Stomach (tissue), 9 donors: Measurements from ENCODE around the gene ANKFY1. TPM values are rescaled to one million over a fixed set of nuclear protein-coding genes. Genes with fewer than 3 reads are reported as not detected.

Source experiments
- DNase-seq, 2 donors: peaks; one replicate each; pipeline versions ENCODE4 v3.0.0 to v3.0.0-alpha.2; 2013 to 2019
- H3K27ac ChIP-seq, 5 donors: fragments of 200-600 bp in 4 of 5; sonication (generic) in 4 of 5; one replicate each; pipeline ENCODE4 v1.5.1; 2013 to 2019; ENCODE audit warnings: mild to moderate bottlenecking in 1 of 5, moderate library complexity in 1 of 5
- H3K27me3 ChIP-seq, 3 donors: fragments of 200-600 bp; sonication (generic); one replicate each; pipeline ENCODE4 v1.5.1; 2017 to 2019; ENCODE audit warnings: mixed run types in 1 of 3
- H3K36me3 ChIP-seq, 4 donors: fragments of 200-600 bp; sonication (generic); 1 replicate in 3 of 4; 2 replicates in 1 of 4; pipeline ENCODE4 v1.5.1; 2016 to 2019
- H3K4me1 ChIP-seq, 4 donors: fragments of 200-600 bp; sonication (generic); one replicate each; pipeline ENCODE4 v1.5.1; 2016 to 2019
- H3K4me3 ChIP-seq, 4 donors: fragments of 200-600 bp; sonication (generic) in 3 of 4; one replicate each; pipeline ENCODE4 v1.5.1; 2016 to 2019; ENCODE audit warnings: mild to moderate bottlenecking in 1 of 4
- H3K9me3 ChIP-seq, 4 donors: fragments of 200-600 bp; sonication (generic); one replicate each; pipeline ENCODE4 v1.5.1; 2016 to 2019
- EP300 ChIP-seq: sonication (generic); formaldehyde crosslinking; IDR thresholded peaks from one replicate; pipeline ENCODE4 v1.6.1; 2017; ENCODE audit warnings: antibody characterized with exemption
- POLR2A ChIP-seq, 4 donors: fragments of 450-650 bp; IDR thresholded peaks; one replicate each; pipeline ENCODE4 v1.6.1; 2016; ENCODE audit warnings: antibody characterized with exemption in 4 of 4, control low read depth in 2 of 4, mild to moderate bottlenecking in 1 of 4, moderate library complexity in 1 of 4
- POLR2AphosphoS5 ChIP-seq, 3 donors: sonication (generic); formaldehyde crosslinking; IDR thresholded peaks; one replicate each; pipeline ENCODE4 v1.6.1; 2016; ENCODE audit warnings: antibody characterized with exemption in 3 of 3
- WGBS, 5 donors: extraction: QIAGEN DNeasy Blood & Tissue Kit in 3 of 5; methylation state at CpG; one replicate each; pipeline versions ENCODE4 v1.1.5 to v1.1.7; 2013 to 2018; 5-methylcytosine and 5-hydroxymethylcytosine counted together
- intact Hi-C: fragments of 100-400 bp; cut with DNase I; formaldehyde crosslinking; loops from one replicate; pipeline ENCODE4 v1.15.1; 2023; ENCODE audit warnings: low total_unique reads
- polyA plus RNA-seq, 3 donors: library from polyadenylated mRNA; stranded (reverse); fragments of 200-250 nt; gene quantifications; one replicate each; pipeline ENCODE4 v1.2.3, GENCODE V29; 2013
- total RNA-seq, 5 donors: library from RNA; depleted of rRNA; stranded (reverse); fragments of >200 nt; gene quantifications; one replicate each; pipeline versions ENCODE4 v1.1.0 to v1.2.3, GENCODE V29; 2014 to 2016
- TF ChIP-seq, protein P1 (sequence below), 7 experiments: fragments of 450-650 bp in 4 of 7; fragments of 200-600 bp in 3 of 7; sonication (generic) in 3 of 7; IDR thresholded peaks; one replicate each; pipeline ENCODE4 v1.5.1; 2016 to 2019; ENCODE audit warnings: antibody characterized with exemption in 7 of 7, control low read depth in 2 of 7, mild to moderate bottlenecking in 1 of 7
- donor health status: healthy with polysubstance abuse.
- donor health status: Bipolar disorder and iron deficiency.
- donor health status: healthy.

ANKFY1 gene
- total and polyA plus RNA-seq, 8 donors = 6.4 to 61.0 (median 39.2) TPM

DNA sequence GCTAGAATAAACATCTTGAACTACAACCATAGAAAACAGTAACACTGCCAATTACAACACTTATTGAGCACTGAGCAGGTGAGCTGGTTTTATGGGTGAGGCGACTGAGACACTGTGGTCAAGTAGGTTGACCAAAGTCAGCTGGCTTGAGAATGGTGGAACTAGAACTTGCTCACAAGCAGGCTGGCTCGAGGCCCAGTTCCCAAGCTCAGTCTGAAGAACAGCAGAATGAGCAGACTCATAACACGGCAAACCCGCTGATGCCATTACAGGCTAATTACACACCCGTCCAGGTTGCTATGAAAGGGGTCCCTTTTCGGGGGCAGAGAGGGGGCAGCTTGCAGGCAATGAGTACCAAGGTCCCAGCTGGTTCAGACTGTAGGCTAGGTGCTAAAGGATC, 127.4 kb downstream of the ANKFY1 start:
- TF ChIP-seq, protein P1, sequence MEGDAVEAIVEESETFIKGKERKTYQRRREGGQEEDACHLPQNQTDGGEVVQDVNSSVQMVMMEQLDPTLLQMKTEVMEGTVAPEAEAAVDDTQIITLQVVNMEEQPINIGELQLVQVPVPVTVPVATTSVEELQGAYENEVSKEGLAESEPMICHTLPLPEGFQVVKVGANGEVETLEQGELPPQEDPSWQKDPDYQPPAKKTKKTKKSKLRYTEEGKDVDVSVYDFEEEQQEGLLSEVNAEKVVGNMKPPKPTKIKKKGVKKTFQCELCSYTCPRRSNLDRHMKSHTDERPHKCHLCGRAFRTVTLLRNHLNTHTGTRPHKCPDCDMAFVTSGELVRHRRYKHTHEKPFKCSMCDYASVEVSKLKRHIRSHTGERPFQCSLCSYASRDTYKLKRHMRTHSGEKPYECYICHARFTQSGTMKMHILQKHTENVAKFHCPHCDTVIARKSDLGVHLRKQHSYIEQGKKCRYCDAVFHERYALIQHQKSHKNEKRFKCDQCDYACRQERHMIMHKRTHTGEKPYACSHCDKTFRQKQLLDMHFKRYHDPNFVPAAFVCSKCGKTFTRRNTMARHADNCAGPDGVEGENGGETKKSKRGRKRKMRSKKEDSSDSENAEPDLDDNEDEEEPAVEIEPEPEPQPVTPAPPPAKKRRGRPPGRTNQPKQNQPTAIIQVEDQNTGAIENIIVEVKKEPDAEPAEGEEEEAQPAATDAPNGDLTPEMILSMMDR (IDR thresholded peaks at IDR 0.05) = no peak
- no peak for TF ChIP-seq POLR2AphosphoS5 (IDR thresholded peaks at IDR 0.05)
- H3K4me1 ChIP-seq = peaks cover 45 to 80% (median 58%) of the 10 kb centered on the region in 4 donors
- no peak overlapping the region for H3K4me3 ChIP-seq
- H3K27me3 ChIP-seq = no peaks in the 10 kb centered on the region
- 58 to 78% (median 64%) methylated on average over 6 of the region's 6 CpGs for WGBS, 5 donors
- peak overlapping the region in 1 of 5 donors; percentile 13 for H3K27ac ChIP-seq
- no peaks in the 10 kb centered on the region for H3K9me3 ChIP-seq
- peaks cover 0 to 21% (median 4%) of the 10 kb centered on the region in 4 donors for H3K36me3 ChIP-seq
- intact Hi-C loops = no loop called here
- peak in 1 of 2 donors; percentile 54 for DNase-seq

DNA sequence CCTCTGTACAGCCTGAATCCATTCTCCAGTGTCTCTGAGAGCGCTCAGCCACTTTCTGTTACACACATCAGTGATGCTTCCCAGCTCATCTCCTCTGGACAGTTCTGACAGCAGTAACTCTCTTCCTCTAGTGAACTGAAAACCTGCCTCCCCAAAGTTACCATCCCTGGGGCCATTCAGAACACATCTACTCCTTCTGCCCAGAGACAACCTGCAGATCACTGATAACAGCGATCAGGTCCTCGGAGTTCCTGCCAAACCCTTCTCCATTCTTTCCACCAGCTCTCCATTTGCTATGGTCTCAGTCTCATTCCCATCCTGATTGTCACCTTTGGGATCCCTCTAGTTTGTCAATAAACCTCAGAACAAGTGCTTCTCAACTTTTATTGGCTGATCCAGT, 128.3 kb downstream of the ANKFY1 start:
- intact Hi-C loops = no loop called here
- peaks cover 0 to 29% (median 8%) of the 10 kb centered on the region in 4 donors for H3K36me3 ChIP-seq
- 80 to 96% (median 89%) methylated on average over 3 of the region's 3 CpGs for WGBS, 5 donors
- no peaks in the 10 kb centered on the region for H3K9me3 ChIP-seq
- no peaks in the 10 kb centered on the region for H3K27me3 ChIP-seq
- no peak overlapping the region for H3K4me3 ChIP-seq
- no peak overlapping the region for H3K27ac ChIP-seq
- DNase-seq = no peak
- peaks cover 36 to 79% (median 54%) of the 10 kb centered on the region in 4 donors for H3K4me1 ChIP-seq
- no peak for TF ChIP-seq EP300
- TF ChIP-seq POLR2AphosphoS5 (IDR thresholded peaks at IDR 0.05) = no peak
- no peak for TF ChIP-seq POLR2A (IDR thresholded peaks at IDR 0.05)
- TF ChIP-seq, protein P1 (IDR thresholded peaks at IDR 0.05) = no peak

DNA sequence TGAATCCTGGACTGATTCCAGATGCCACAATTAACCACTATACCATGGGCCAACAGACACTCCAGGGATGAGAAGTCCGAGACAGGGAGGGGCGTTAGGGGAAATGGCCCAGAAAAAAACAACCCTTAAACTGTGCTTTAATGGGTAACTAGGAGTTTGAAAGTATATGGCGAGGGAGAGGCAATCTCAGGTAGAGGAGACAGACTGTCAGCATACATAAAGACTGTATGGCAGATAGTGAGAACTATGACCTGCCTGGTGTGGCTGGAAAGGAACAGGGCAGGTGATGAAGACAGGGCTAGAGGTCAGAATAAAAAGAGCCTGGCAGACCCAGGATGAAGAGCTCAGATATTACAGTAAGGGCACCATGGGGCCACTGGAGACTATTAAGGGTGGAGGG, 129.1 kb downstream of the ANKFY1 start:
- no peak overlapping the region for H3K27ac ChIP-seq
- no peaks in the 10 kb centered on the region for H3K9me3 ChIP-seq
- H3K36me3 ChIP-seq = peaks cover 0 to 22% (median 6%) of the 10 kb centered on the region in 4 donors
- intact Hi-C loops = no loop called here
- H3K4me3 ChIP-seq = no peak overlapping the region
- WGBS, 5 donors = 59 to 91% (median 68%) methylated on average over 3 of the region's 3 CpGs
- peaks cover 28 to 72% (median 47%) of the 10 kb centered on the region in 4 donors for H3K4me1 ChIP-seq
- H3K27me3 ChIP-seq = no peaks in the 10 kb centered on the region
- DNase-seq = no peak
- TF ChIP-seq, protein P1 (IDR thresholded peaks at IDR 0.05) = no peak
- TF ChIP-seq EP300 (no peak), POLR2AphosphoS5 (IDR thresholded peaks at IDR 0.05) (no peak), POLR2A (IDR thresholded peaks at IDR 0.05) (no peak)

DNA sequence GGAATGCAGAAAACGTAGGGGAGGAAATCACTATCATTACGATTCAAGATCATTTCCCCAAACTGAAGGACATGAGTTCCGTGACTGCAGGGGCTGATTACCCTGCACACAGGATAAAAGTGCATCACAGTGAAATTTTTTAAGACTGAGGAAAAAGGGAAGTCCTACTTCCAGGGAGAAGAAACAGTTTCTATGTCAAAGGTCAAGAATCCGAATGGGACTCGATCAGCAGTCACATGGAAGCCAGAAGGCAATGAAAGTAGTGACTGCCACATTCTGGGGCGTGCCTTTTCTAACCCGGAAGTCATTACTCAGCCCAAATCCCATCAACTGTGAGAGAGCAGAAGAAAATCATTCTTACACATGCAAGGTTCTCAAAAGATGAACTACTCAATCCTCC, 133.1 kb downstream of the ANKFY1 start:
- peaks cover 0 to 13% (median 4%) of the 10 kb centered on the region in 4 donors for H3K36me3 ChIP-seq
- intact Hi-C loops = no loop called here
- WGBS, 5 donors = 50 to 78% (median 61%) methylated on average over 7 of the region's 7 CpGs
- DNase-seq = peak in 1 of 2 donors; percentile 39
- H3K9me3 ChIP-seq = no peaks in the 10 kb centered on the region
- peak overlapping the region in 3 of 5 donors; percentile 7 to 73 (median 44) for H3K27ac ChIP-seq
- no peak overlapping the region for H3K4me3 ChIP-seq
- H3K27me3 ChIP-seq = no peaks in the 10 kb centered on the region
- TF ChIP-seq POLR2A (IDR thresholded peaks at IDR 0.05) (no peak), EP300 (no peak), POLR2AphosphoS5 (IDR thresholded peaks at IDR 0.05) (no peak)
- TF ChIP-seq, protein P1 (IDR thresholded peaks at IDR 0.05) = no peak
- H3K4me1 ChIP-seq = peaks cover 0 to 59% (median 24%) of the 10 kb centered on the region in 4 donors
